Forelimb muscle (tissue), 1 donor: ENCODE data around the gene PRAMEF1. TPM values are rescaled to one million over a fixed set of nuclear protein-coding genes. Genes with fewer than 3 reads are reported as not detected.
"Not testable (repeated sequence)": the region's sequence is repeated elsewhere in the genome, so short reads cannot be mapped to it uniquely, and the experiment has no call there.

Experiments
- DNase-seq: peaks from one replicate; pipeline ENCODE4 v3.0.0-alpha.2; 2013; ENCODE audit warnings: low read depth
- polyA plus RNA-seq: library from polyadenylated mRNA; unstranded; fragments of 120-200 nt; gene quantifications from one replicate; pipeline ENCODE4 v1.2.1, GENCODE V29; 2013; ENCODE audit not compliant: insufficient read length

Gene PRAMEF1, protein sequence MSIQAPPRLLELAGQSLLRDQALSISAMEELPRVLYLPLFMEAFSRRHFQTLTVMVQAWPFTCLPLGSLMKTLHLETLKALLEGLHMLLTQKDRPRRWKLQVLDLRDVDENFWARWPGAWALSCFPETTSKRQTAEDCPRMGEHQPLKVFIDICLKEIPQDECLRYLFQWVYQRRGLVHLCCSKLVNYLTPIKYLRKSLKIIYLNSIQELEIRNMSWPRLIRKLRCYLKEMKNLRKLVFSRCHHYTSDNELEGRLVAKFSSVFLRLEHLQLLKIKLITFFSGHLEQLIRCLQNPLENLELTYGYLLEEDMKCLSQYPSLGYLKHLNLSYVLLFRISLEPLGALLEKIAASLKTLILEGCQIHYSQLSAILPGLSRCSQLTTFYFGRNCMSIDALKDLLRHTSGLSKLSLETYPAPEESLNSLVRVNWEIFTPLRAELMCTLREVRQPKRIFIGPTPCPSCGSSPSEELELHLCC
- not detected for polyA plus RNA-seq

- not testable (repeated sequence) for DNase-seq
Measured at GRCh38 chr1:12791097-12791496, at the start of gene PRAMEF1. TSS of gene PRAMEF1 (plus strand) at chr1:12791397. CDS start at chr1:12793228, 1,831 bp downstream.

DNA sequence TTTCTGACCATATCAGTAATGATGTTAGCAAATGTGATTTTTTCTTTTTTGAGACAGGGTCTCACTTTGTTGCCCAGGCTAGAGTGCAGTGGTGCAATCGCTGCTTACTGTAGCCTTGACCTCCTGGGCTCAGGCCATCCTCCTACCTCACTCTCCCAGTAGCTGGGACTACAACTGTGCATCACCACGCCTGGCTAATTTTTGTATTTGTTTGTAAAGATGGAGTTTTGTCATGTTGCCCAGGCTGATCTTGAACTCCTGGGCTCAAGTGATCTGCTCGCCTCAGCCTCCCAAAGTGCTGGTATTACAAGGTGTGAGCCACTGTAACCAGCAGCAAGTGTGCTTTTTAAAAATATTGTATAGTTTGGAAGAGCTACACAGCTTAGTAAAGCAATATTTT, 49.3 kb upstream of the PRAMEF1 start:
- DNase-seq: no peak

DNA sequence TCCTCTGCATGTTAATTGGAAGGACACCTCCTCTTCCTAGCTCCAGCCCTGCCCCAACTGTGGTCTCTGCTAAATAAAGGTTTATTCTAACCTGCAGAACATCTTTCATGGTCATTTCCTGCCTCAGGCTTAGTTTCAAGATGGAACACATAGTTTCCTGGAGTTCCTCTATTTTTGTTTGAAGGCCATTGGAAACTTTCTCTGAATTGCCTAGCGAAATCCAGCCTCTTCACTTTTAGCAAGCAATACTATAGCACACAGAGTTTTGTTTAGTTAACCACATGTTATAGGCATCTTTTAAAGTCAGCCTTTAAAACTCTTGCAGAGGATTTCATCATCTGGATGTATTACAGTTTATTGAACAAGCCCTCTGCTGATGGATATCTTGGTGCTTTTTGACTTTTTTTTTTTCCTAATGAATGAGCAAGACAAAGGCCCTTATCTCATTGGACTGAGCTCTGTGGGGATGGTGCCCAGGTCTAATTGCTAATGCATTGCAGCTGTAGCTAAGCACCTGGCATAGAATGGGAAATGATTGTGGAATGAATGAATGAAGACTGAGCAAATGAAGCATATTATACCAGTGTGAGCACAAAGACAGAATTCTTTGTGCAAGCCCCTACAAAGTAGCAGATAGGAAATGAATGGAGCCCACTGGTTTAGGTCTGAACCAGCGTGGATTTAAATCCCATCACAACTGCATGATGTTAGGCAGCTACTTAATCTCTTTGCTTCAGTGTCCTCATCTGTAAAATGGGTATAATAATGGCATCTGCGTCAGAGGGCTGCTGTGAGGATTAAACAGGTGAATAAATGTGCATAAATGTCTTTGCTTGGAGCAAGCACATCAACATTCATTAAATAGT, 45.8 kb upstream of the PRAMEF1 start:
- no peak for DNase-seq

DNA sequence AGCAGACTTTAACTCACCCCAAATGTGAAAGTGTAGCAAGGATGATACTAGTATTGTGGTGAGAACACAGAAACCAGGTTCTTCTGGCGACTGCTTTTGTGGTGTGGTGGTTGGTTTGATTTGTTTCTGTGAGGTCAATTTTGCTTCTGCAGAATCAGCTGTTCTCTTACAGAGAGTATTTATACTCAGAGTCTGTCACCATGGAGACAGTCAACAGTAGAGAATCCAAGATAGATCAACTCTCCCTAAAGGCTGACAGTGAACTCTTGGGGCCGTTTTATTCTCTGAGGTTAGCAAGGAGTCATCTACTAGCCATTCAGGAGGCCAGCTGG, 45.2 kb upstream of the PRAMEF1 start, which contains the start of gene CFAP107:
TSS of gene CFAP107 (plus strand) at position 209 of the 332 bp plus-strand sequence. CDS start 231 bp downstream, outside the sequence.
- no peak for DNase-seq

DNA sequence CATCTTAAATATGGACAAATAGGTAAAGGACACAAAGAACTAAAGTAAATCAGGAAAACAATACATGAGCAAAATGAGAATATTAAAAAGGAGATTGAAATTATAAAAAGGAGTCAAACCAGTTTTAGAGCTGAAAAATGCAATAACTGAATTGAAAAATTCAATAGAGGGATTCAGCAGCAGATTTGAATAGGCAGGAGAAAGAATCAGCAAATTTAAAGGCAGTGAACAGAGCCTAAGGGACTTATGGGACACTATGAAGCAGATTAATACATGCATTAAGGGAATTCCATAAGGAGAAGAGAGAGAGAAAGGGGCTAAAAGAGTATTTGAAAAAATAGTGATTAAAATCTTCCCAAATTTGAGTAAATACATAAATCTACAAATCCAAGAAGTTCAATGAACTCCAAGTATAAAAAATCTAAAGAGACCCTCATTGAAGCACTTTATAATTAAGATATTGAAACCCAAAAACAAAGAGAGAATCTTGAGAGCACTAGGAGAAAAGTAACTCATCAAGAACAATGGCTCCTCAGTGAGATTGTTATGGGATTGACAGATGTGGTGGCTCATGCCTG, 42.3 kb upstream of the PRAMEF1 start:
- DNase-seq: no peak

GRCh38 chr1:12754738-12755137, 36.5 kb upstream of the PRAMEF1 start:
- no peak for DNase-seq

- no peak for DNase-seq
Measured at GRCh38 chr1:12756273-12756672, 34.9 kb upstream of the PRAMEF1 start.

DNA sequence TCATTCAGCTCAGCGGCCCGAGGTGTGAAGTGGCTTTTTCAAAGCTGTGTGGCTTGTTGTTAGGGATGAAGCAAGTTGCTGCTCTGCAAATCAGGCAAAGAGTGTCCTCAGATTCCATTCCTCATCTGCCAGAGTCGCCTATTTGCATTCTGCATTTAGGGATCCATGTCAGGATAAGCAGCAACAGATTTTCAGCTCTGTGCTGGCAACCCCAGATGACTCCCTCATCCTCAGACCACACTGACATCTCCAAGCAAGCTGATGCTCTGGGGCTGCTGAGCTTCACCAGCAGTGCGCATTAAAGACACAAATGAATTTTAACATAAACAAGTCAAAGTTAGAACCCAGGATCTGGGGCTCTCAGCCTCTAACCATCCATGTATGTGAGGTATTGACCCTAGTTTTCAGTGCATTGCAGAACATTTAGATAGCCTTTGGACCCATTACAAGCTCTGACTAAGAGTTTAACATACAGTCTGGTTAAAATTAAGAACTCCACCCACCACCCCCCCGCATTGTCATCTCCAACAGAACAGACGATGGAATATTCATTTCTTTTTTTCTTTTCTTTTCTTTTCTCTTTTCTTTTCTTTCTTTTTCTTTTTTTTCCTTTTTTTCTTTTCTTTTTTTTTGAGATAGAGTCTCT, 34.3 kb upstream of the PRAMEF1 start:
- DNase-seq: no peak

DNA sequence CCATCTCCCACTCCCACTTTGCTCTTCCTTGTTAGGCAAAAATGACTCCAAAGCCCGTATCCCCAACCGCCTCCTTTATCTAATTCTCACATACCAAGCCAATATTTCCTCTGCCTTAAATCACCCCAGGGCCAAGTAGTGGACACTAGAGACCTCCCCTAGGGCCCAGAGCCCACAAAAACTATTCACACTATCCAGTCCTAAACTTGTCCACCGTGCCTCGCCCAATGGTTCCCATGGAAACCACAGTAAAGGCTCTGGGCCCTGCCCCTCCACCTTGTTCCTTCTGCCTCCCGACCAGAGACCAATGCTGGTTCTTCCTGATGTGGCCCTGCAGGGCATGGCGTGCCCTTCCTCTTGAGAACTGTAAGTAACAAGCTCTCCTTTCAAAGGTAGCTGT, 33.4 kb upstream of the PRAMEF1 start:
- no peak for DNase-seq

DNA sequence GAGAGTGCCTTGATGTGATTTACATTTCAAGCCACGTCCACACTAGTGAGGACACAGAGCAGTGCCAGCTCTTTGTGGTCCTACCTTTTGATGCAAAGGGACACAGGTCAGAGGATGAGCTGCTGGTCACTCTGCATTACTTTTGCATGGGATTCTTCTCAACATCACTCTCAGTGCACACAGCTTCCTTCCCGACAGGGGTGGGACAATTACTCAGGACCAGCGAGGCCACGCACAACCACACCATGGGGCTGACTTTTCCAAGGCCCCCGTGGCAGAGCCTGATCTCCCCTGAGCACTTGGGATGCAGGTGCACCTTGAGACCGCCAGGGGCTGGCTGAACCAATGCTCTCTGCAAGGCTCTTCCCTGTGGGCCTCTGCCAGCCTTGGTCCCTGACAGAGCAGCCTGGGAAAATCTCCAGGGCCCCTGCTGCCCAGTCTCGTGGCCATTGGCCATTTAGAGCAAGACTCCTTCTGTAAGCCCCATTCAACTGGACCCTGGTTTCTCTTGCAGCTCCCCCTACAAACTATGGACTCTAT, 30.9 kb upstream of the PRAMEF1 start:
- no peak for DNase-seq

GRCh38 chr1:12761781-12762180, 29.4 kb upstream of the PRAMEF1 start:
- DNase-seq: no peak

GRCh38 chr1:12762766-12763165, 28.4 kb upstream of the PRAMEF1 start:
- no peak for DNase-seq

DNA sequence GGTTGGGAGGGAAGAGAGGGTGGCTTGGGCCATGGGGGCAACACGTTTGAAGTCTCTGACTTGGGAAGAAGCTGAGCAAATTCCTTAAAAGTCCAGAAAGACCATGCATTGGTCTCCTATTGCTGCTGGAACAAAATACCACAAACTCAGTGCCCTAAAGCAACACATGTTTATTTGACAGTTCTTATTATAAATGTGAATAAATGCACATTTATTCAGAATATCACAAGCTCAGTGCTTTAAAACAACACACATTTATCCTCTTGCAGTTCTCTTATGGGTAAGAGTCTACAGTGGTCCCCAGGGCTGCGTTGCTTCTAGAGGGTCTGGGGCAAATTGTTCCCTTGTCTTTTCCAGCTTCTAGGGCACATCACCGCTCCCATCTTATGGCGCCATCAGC, 27.7 kb upstream of the PRAMEF1 start:
- DNase-seq: no peak

DNA sequence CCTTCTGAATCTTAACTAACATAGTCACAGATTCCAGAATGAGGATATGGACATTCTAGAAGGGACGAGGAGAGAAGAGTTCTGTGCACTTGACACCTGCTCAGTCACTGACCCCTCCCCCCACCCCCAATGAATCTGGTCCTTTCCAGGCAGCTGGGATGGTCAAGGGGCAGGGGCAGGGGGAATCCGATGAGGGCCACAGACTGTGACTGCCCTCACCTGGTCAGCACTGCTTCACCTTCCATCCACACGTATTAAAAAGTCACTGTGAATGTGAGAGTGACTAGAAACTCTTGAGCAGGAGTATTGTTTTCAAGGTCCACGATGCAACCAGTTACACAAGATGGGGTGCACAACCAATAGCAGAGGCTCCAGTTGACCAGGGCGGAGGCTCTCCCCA, 27.2 kb upstream of the PRAMEF1 start:
- DNase-seq: no peak

- DNase-seq: no peak
Measured at GRCh38 chr1:12769031-12769430, 22.2 kb upstream of the PRAMEF1 start.

DNA sequence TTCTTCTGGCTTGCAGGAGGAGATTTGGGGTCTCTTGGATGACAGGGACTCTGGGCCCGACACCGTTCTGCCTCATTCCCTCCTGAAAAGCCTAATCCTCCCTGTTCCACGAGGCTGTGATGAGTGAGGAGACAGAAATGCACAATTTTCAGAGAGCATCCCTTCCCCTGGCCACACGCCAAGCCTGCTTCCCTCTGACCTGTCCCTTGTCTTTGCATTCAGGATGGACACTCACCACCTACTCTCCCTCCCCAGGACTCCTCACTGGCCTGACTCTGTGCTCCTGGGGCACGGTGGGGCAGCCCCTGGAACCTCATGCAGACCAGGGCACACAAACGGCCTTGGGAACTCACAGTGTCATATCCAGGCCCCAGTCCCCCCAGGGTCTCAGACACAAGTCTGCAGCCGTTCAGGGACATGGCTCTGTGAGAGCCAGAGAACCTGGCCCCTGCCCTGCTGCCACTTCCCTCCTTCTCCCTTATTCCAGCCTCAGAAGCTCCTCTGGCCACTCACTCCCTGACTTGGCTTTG, 21.2 kb upstream of the PRAMEF1 start:
- DNase-seq: no peak

DNA sequence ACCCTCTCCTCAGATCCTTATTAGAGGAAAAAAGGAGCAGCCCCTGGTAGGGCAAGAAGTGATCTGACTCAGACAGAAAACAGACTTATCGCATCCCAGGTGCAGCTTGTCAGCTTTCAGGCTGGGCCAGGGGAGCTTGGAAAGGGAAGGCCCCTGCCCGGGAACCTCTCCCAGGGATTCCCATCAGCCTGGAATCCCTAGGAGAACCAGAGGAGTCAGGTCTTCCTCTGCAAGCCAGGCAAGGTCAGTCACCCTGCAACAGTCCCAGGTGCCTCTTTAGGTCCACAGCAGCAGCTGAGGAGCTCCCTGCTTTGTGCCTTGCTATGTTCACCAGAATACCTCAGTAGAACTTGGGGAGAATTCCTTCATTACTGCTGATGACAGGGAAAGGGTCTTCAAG, 20.6 kb upstream of the PRAMEF1 start:
- no peak for DNase-seq

DNA sequence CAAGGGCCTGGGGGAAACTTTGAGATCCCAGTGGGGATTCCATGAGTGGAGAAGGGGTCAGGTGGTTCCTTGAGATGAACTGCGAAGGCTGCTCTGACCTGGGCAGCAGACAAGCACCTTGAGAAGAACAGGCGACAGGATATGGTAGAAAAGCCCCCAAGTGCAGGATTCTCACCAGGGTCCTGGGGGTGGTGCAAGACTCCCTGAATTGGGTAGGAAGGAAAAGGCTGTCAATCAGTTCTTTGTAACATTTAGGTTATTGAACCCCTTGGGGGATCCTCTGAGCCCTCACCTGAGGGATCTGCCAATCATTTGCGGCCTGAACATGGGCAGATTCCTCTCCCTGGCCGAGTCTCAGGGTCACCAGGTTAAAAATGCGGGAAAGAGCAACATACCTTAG, 20.0 kb upstream of the PRAMEF1 start:
- no peak for DNase-seq

- no peak for DNase-seq
Measured at GRCh38 chr1:12772520-12772919, 18.7 kb upstream of the PRAMEF1 start.

GRCh38 chr1:12773438-12773837, 17.8 kb upstream of the PRAMEF1 start, which contains the start of gene PRAMEF12:
TSS of gene PRAMEF12 (plus strand) at chr1:12773738. CDS start at chr1:12774868, 1,130 bp downstream.
- DNase-seq: no peak

DNA sequence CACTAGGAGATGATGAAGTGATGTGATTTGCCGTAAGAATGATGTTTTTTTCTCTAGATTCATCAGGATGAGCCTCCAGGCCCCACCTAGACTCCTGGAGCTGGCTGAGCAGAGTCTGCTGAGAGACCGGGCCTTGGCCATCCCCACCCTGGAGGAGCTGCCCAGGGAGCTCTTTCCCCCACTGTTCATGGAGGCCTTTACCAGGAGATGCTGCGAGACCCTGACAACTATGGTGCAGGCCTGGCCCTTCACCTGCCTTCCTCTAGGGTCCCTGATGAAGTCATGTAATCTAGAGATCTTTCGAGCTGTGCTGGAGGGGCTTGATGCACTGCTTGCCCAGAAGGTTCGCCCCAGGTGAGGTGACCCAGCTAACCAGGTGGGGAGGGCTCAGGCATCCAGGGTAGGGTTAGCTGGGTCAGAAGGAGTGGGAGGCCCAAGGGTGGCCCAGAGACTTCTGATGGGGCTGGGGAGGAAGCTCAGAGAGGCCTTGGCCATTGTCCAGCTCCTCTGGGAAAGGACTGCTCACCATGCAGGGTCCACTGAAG, 16.3 kb upstream of the PRAMEF1 start:
- DNase-seq: no peak
